ENCODE results near the gene MCOLN1.

DNA sequence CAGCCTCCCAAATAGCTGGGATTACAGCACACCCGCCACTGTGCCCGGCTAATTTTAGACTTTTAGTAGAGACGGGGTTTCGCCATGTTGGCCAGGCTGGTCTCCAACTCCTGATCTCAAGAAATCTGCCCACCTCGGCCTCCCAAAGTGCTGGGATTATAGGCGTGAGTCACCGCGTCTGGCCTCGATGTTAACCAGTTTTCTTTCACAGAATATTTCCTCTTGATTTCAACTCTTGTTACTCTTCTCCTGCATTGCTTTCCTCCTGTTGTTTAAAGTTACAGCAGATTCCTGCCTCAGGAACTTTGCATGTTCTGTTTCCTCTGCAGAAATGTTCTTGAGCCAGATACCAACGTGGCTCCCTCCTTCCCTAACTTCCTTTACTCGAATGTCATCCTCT, 29.9 kb upstream of the MCOLN1 start:
- no peak for TF ChIP-seq EP300 (IDR thresholded peaks at IDR 0.05; ENCODE audit: borderline replicate concordance)
- TF ChIP-seq FOXM1 (IDR thresholded peaks at IDR 0.05; ENCODE audit: borderline replicate concordance, low read depth), result no peak
- TF ChIP-seq CEBPB (IDR thresholded peaks at IDR 0.05), result no peak
- no peak for TF ChIP-seq NFIC (IDR thresholded peaks at IDR 0.05)
- no peak for TF ChIP-seq ZBTB7A (IDR thresholded peaks at IDR 0.05; ENCODE audit: low read depth)
- TF ChIP-seq TAF1 (IDR thresholded peaks at IDR 0.05; ENCODE audit: low read depth), result no peak
- TF ChIP-seq TCF12 (IDR thresholded peaks at IDR 0.05; ENCODE audit: low read depth), result no peak
- TF ChIP-seq TEAD4 (IDR thresholded peaks at IDR 0.05), result no peak
- no peak for TF ChIP-seq YY1 (IDR thresholded peaks at IDR 0.05; ENCODE audit: low read depth)
- no peak for TF ChIP-seq MAX (IDR thresholded peaks at IDR 0.05)
- TF ChIP-seq, protein P1, sequence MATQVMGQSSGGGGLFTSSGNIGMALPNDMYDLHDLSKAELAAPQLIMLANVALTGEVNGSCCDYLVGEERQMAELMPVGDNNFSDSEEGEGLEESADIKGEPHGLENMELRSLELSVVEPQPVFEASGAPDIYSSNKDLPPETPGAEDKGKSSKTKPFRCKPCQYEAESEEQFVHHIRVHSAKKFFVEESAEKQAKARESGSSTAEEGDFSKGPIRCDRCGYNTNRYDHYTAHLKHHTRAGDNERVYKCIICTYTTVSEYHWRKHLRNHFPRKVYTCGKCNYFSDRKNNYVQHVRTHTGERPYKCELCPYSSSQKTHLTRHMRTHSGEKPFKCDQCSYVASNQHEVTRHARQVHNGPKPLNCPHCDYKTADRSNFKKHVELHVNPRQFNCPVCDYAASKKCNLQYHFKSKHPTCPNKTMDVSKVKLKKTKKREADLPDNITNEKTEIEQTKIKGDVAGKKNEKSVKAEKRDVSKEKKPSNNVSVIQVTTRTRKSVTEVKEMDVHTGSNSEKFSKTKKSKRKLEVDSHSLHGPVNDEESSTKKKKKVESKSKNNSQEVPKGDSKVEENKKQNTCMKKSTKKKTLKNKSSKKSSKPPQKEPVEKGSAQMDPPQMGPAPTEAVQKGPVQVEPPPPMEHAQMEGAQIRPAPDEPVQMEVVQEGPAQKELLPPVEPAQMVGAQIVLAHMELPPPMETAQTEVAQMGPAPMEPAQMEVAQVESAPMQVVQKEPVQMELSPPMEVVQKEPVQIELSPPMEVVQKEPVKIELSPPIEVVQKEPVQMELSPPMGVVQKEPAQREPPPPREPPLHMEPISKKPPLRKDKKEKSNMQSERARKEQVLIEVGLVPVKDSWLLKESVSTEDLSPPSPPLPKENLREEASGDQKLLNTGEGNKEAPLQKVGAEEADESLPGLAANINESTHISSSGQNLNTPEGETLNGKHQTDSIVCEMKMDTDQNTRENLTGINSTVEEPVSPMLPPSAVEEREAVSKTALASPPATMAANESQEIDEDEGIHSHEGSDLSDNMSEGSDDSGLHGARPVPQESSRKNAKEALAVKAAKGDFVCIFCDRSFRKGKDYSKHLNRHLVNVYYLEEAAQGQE (IDR thresholded peaks at IDR 0.05; ENCODE audit: low read depth), result no peak
- TF ChIP-seq EGR1 (IDR thresholded peaks at IDR 0.05), result no peak
